ENCODE data around the gene AAR2. TPM values are rescaled to one million over a fixed set of nuclear protein-coding genes. Genes with fewer than 3 reads are reported as not detected.

AAR2 gene
- polyA plus RNA-seq, 1 donor from 2014 or later: 28.1 TPM

DNA sequence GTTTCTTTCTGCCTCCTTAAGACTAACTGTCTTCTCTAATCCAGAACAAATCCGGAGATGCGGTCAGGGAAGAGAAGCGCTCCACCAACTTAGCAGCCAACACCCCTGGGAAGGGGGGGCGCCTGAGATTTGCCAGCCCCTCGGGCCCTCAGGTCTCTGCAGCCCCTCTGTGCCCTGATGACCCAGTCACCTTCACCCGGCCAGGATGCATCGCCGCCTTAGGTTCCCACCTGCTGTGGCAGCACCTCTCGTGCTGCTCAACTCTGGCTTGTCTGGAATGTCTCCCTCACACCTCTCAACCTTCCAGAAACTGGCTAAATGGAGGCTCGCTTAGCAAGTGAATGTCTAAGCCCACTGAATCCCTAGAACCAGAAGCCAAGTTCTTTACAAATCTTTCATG lies 28.0 kb upstream of the AAR2 start:
- Histone ChIP-seq H3K9ac (ENCODE audit: low read length) (no peak overlapping the region), H3K27me3 (ENCODE audit: insufficient read depth, low read depth, low read length) (no peaks in the 10 kb centered on the region), H3F3A (ENCODE audit: insufficient read depth, low read length, poor library complexity, severe bottlenecking) (no peaks in the 10 kb centered on the region), H3K9me3 (ENCODE audit: low read length) (no peaks in the 10 kb centered on the region), H3K4me2 (ENCODE audit: low read length) (no peak overlapping the region), H3K36me3 (ENCODE audit: insufficient read depth, low read length) (no peaks in the 10 kb centered on the region), H2AFZ (ENCODE audit: low read depth, low read length) (no peak overlapping the region), H3K9me2 (ENCODE audit: insufficient read depth, low read length) (no peaks in the 10 kb centered on the region), H3K79me2 (replicated peaks; ENCODE audit: insufficient read depth, low read length) (no peaks in the 10 kb centered on the region), H4K20me1 (ENCODE audit: insufficient read depth) (no peaks in the 10 kb centered on the region), H3K27ac (ENCODE audit: low read length) (no peak overlapping the region), H3K4me3 (ENCODE audit: low read length) (no peak overlapping the region)
- TF ChIP-seq, protein P1, sequence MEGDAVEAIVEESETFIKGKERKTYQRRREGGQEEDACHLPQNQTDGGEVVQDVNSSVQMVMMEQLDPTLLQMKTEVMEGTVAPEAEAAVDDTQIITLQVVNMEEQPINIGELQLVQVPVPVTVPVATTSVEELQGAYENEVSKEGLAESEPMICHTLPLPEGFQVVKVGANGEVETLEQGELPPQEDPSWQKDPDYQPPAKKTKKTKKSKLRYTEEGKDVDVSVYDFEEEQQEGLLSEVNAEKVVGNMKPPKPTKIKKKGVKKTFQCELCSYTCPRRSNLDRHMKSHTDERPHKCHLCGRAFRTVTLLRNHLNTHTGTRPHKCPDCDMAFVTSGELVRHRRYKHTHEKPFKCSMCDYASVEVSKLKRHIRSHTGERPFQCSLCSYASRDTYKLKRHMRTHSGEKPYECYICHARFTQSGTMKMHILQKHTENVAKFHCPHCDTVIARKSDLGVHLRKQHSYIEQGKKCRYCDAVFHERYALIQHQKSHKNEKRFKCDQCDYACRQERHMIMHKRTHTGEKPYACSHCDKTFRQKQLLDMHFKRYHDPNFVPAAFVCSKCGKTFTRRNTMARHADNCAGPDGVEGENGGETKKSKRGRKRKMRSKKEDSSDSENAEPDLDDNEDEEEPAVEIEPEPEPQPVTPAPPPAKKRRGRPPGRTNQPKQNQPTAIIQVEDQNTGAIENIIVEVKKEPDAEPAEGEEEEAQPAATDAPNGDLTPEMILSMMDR (IDR thresholded peaks at IDR 0.05; ENCODE audit: poor library complexity, severe bottlenecking): no peak
- TF ChIP-seq TAF1 (IDR thresholded peaks at IDR 0.05; ENCODE audit: low read depth) (no peak), EZH2 (IDR thresholded peaks at IDR 0.05; ENCODE audit: borderline replicate concordance, insufficient read depth, low read length, poor library complexity, severe bottlenecking) (no peak), POLR2AphosphoS5 (IDR thresholded peaks at IDR 0.05) (no peak), MXI1 (conservative IDR thresholded peaks at IDR 0.05; ENCODE audit: poor library complexity, severe bottlenecking) (no peak), EP300 (conservative IDR thresholded peaks at IDR 0.05; ENCODE audit: poor library complexity, severe bottlenecking) (no peak), RAD21 (conservative IDR thresholded peaks at IDR 0.05) (no peak), SMC3 (conservative IDR thresholded peaks at IDR 0.05; ENCODE audit: poor library complexity) (no peak)
- TF ChIP-seq, protein P2, sequence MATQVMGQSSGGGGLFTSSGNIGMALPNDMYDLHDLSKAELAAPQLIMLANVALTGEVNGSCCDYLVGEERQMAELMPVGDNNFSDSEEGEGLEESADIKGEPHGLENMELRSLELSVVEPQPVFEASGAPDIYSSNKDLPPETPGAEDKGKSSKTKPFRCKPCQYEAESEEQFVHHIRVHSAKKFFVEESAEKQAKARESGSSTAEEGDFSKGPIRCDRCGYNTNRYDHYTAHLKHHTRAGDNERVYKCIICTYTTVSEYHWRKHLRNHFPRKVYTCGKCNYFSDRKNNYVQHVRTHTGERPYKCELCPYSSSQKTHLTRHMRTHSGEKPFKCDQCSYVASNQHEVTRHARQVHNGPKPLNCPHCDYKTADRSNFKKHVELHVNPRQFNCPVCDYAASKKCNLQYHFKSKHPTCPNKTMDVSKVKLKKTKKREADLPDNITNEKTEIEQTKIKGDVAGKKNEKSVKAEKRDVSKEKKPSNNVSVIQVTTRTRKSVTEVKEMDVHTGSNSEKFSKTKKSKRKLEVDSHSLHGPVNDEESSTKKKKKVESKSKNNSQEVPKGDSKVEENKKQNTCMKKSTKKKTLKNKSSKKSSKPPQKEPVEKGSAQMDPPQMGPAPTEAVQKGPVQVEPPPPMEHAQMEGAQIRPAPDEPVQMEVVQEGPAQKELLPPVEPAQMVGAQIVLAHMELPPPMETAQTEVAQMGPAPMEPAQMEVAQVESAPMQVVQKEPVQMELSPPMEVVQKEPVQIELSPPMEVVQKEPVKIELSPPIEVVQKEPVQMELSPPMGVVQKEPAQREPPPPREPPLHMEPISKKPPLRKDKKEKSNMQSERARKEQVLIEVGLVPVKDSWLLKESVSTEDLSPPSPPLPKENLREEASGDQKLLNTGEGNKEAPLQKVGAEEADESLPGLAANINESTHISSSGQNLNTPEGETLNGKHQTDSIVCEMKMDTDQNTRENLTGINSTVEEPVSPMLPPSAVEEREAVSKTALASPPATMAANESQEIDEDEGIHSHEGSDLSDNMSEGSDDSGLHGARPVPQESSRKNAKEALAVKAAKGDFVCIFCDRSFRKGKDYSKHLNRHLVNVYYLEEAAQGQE (IDR thresholded peaks at IDR 0.05; ENCODE audit: borderline replicate concordance): no peak

DNA sequence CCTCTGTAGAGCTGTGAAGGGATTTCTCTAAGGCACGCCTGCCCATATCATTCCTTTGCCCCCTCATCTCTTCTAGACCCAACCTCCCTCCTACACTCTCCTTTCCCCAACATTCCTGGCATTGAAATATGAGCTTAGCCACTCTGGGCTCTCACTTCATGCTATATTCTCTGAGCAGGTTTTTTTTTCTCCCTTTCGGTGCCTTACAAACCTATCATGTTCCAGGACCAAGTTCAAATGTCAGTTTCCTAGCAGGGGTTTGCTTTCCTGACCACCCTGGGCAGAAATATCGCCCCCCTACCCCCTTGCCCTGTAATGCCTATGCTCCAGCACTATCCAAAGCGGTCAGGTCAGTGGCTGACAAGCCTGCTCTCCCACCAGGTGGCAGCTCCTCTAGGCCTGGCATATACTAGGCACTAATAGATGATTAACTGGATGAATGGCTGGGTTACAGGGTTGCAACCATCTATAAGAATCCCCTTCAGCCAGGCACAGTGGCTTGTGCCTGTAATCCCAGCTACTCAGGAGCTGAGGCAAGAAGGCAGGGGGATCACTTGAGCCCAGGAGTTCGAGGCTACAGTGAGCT lies 25.7 kb upstream of the AAR2 start:
- H2AFZ ChIP-seq (ENCODE audit: low read depth, low read length): no peak overlapping the region
- TF ChIP-seq, protein P1 (IDR thresholded peaks at IDR 0.05; ENCODE audit: poor library complexity, severe bottlenecking): no peak
- TF ChIP-seq, protein P2 (IDR thresholded peaks at IDR 0.05; ENCODE audit: borderline replicate concordance): no peak
- TF ChIP-seq POLR2AphosphoS5 (IDR thresholded peaks at IDR 0.05) (no peak), EP300 (conservative IDR thresholded peaks at IDR 0.05; ENCODE audit: poor library complexity, severe bottlenecking) (no peak), TAF1 (IDR thresholded peaks at IDR 0.05; ENCODE audit: low read depth) (no peak), MXI1 (conservative IDR thresholded peaks at IDR 0.05; ENCODE audit: poor library complexity, severe bottlenecking) (no peak), SMC3 (conservative IDR thresholded peaks at IDR 0.05; ENCODE audit: poor library complexity) (no peak)
- H3K9ac ChIP-seq (ENCODE audit: low read length): no peak overlapping the region
- no peak overlapping the region for H3K4me3 ChIP-seq (ENCODE audit: low read length)
- H3K9me3 ChIP-seq (ENCODE audit: low read length): no peaks in the 10 kb centered on the region
- H3K27ac ChIP-seq (ENCODE audit: low read length): no peak overlapping the region
- H4K20me1 ChIP-seq (ENCODE audit: insufficient read depth): no peaks in the 10 kb centered on the region
- H3K79me2 ChIP-seq (replicated peaks; ENCODE audit: insufficient read depth, low read length): no peaks in the 10 kb centered on the region
- peaks cover 5% of the 10 kb centered on the region for H3K36me3 ChIP-seq (ENCODE audit: insufficient read depth, low read length)
- no peak overlapping the region for H3K4me2 ChIP-seq (ENCODE audit: low read length)
- no peaks in the 10 kb centered on the region for H3F3A ChIP-seq (ENCODE audit: insufficient read depth, low read length, poor library complexity, severe bottlenecking)
- no peaks in the 10 kb centered on the region for H3K27me3 ChIP-seq (ENCODE audit: insufficient read depth, low read depth, low read length)
- H3K9me2 ChIP-seq (ENCODE audit: insufficient read depth, low read length): no peaks in the 10 kb centered on the region

All from neural cell (in vitro differentiated cells).